ENCODE results near the gene HOXB6. TPM values are rescaled to one million over a fixed set of nuclear protein-coding genes. Genes with fewer than 3 reads are reported as not detected.
A peak's percentile ranks its signal among the peaks of the same experiment; 100 is the strongest.

HOXB6 gene
- total RNA-seq, 4 donors from 2014 or later: 9.2 to 22.7 (median 15.5) TPM

DNA sequence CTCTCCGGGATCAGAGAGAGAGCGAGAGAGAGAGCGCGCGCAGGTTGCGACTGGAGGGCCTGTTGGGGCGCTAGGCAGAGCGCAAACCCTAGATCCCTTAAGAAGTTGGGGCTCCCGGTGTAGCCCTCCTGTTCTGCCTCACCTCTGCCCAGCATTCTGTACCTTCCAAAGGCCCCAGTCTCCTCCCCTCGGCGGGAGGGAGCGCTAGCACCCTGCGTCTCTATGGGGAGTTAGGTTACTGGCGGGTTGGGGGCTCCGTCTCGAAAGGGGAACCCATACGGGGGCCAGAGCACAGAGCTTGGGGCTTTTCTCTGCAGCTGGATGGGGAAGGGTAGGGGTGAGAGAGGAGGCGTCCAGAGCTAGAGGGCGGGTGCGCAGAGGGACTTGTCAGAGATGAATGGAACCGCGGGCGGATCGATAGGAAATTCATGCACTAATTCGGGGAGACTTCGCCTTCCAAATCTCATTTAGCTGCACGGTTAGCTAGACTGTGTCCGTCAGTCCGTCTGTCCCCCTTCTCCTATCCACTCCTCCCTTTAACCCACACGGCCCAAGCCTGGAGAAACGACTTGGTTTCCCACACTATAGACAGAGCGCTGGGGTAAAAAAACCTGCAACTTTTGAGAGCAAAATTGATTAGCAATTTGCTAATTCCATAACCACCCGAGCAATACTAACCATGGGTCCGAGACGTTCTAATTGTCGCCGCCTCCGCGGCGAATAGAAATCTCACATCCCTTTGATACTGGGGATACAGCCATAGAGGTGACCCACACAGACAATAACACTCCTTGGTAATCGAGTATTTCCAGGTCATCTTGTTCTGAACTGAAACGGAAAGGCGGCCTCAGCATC is 25.9 kb downstream of the HOXB6 start:
- TF ChIP-seq, protein P1, sequence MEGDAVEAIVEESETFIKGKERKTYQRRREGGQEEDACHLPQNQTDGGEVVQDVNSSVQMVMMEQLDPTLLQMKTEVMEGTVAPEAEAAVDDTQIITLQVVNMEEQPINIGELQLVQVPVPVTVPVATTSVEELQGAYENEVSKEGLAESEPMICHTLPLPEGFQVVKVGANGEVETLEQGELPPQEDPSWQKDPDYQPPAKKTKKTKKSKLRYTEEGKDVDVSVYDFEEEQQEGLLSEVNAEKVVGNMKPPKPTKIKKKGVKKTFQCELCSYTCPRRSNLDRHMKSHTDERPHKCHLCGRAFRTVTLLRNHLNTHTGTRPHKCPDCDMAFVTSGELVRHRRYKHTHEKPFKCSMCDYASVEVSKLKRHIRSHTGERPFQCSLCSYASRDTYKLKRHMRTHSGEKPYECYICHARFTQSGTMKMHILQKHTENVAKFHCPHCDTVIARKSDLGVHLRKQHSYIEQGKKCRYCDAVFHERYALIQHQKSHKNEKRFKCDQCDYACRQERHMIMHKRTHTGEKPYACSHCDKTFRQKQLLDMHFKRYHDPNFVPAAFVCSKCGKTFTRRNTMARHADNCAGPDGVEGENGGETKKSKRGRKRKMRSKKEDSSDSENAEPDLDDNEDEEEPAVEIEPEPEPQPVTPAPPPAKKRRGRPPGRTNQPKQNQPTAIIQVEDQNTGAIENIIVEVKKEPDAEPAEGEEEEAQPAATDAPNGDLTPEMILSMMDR (IDR thresholded peaks at IDR 0.05): no peak
- DNase-seq (ENCODE audit: low spot score) (no peak), ATAC-seq (ENCODE audit: low FRiP score) (no peak)

DNA sequence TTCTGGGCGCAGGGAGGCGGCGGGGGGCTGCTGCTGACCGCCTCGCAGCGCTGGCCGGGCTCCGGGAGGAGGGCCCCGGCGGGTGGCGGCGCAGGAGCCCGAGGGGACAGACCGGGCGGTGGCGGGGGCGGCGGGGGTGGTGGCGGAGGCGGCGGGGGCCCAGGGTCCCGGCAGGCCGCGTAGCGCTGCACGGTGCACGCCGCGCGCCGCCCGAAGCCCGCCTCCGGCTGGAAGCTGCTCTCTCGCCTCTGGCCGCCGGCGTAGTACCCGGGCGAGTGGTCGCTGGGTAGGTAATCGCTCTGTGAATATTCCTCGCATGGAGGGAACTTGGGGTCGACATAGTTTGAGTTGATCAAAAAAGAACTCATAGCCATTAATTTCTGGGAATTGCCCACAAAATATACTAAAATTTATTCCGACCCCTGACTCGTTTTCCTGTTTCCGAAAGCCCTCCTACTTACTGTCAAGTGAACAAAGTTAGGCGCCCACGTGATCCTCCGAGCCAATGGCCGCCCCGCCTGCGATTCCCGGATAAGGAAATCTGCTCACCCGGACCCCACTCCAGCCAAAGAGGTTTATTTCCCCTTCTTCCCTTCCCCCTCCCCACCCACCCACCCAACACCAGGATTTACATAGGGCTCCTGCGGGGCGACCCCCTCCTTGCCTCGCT is 26.7 kb downstream of the HOXB6 start, which contains the start of gene HOXB4:
HOXB4 (minus strand) TSS at position 405 of the 670 bp plus-strand sequence; CDS start at position 374, 31 bp downstream.
- peak; percentile 69 for DNase-seq (ENCODE audit: low spot score)
- TF ChIP-seq, protein P1 (IDR thresholded peaks at IDR 0.05): no peak
- ATAC-seq (ENCODE audit: low FRiP score): no peak

DNA sequence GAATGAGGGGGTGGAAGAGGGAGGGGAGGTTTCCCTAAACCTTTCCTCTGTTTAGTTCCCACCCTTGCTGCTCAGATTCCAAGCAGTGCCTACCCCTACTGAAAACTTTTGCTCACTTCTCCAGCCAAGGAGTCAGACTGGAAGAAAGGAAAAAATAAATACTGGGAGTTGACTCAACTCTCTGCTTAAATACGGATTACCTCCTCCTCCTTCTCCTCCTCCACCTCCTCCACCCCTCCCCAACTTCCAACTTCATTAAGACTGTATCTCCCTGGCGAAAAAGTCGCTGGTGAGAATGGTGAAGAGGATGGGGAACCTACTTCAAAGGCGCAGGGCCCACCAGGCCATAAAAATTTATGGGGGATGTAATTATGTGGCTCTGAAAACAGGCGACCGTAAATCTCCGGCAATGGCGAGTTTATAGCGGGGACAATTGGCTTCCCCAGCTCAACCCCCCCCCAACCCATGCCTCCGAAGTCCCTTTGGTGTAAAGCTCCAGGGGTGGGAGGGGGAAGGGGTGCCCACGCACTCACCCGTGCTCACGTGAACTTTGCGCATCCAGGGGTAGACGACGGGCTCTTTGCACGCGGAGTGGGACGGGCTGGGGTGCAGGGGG is 27.3 kb downstream of the HOXB6 start:
- peak; percentile 18 for ATAC-seq (ENCODE audit: low FRiP score)

DNA sequence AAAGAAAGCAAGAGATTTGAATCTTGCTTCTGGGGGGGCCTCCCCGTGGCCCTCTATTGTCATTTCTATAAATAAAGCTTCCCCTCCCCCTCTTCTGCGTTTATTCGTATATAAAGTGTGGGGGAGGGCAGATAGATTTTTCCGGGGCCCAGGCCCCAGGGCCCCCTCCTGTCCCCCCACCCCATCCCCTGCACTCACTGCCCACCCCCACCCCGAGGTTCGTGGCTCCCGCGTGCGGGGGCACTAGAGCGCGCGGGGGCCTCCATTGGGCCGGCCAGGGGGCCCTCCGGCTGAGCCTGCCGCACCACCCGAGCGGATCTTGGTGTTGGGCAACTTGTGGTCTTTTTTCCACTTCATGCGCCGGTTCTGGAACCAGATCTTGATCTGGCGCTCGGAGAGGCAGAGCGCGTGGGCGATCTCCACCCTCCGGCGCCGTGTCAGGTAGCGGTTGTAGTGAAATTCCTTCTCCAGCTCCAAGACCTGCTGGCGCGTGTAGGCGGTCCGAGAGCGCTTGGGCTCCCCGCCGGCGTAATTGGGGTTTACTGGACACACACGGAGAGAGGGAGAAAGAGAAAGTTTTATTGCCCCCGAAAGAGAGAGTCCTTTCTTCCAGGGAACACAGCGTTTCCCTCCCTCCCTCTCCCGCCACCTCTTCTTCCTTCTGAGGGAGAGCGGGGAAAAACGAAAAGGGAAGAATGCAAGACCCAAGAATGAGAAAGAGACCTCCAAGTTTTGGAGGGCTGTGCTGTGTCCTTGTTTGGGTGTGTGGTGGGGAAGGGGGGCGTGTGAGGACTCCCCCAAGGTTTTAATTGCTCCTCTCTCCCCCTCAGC is 28.1 kb downstream of the HOXB6 start:
- ATAC-seq (ENCODE audit: low FRiP score) (peak; percentile 29), DNase-seq (ENCODE audit: low spot score) (no peak)
- TF ChIP-seq, protein P1 (IDR thresholded peaks at IDR 0.05): no peak

More for the DNA sequence above, 27.3 kb downstream of the HOXB6 start:
- no peak for DNase-seq (ENCODE audit: low spot score)
- TF ChIP-seq, protein P1 (IDR thresholded peaks at IDR 0.05): no peak

DNA sequence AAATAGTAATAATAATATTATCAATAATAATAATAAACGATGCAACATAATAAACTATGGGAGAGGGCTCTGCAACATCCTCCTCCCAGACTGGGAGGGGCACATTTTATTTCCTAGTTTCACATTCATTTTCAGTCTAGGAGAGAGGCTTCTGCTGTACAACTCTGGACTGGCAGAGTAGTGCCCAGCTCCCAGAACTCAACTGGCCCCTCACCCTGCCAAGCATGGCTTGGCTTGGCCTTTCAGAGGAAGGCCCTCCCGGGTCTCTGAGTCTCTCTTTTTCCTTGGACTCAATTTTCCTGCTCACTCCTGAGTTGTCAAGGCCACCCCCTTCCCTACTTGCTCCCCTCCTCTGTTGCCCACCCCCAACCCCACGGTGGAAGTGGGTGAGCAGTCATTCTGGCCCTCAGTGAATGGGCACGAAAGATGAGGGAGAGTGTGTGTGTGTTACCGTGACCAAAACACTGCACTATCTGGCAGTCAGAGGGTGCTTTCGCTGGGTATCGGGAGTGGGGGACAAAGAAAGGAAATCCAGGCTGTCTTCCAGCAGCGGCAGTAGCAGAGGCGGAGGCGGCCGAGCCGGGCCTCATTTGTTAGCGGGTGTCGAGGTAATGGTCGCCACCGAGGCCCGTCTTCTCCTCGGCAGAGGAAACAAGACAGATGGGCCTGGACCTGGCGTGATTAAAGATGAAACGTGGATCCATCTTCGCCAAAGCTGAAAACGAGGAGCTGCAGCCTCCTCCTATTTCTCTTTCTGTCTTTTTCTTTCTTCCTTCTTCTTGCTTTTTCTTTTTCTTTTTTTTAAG is 28.9 kb downstream of the HOXB6 start:
- peak; percentile 24 for ATAC-seq (ENCODE audit: low FRiP score)
- TF ChIP-seq, protein P1 (IDR thresholded peaks at IDR 0.05): no peak
- DNase-seq (ENCODE audit: low spot score): no peak

Measured in omental fat pad (tissue), 4 donors.